OCI-LY1 (cell line): ENCODE measurements around the gene INSYN1.

Experiments used
- EZH2 ChIP-seq: fragments of 200-600 bp; sonication (generic), shearing (Covaris generic); IDR thresholded peaks from 2 replicates; pipeline ENCODE4 v1.8.0; 2017; ENCODE audit warnings: borderline replicate concordance, mixed run types, mild to moderate bottlenecking, antibody characterized with exemption, low read length, moderate library complexity, mixed read lengths
- TF ChIP-seq, protein P1 (sequence below): fragments of 200-600 bp; sonication (generic), shearing (Covaris generic); IDR thresholded peaks from 2 replicates; pipeline ENCODE4 v1.5.1; 2017; ENCODE audit warnings: mild to moderate bottlenecking, antibody characterized with exemption, low read length, moderate library complexity, mixed read lengths

DNA sequence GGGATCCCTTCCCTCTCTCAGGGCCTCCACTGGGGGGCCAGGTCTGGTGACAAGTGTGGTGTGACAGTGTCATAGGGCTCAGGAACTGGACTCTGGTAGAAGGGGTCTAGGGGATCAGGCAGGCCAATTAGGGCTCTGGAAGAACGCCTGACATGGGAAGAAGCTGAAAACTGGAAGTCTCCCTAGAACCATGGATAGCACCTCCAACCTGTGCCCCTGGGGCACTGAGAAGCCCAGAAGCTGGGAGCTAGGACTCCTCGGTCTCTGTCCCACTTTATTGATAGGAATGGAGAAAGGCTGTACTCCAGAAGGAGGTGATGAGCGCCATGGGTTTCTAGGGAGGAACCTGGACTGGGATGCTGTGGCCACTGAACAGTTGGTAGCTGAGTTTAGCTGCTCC, 30.7 kb downstream of the INSYN1 start:
- TF ChIP-seq, protein P1, sequence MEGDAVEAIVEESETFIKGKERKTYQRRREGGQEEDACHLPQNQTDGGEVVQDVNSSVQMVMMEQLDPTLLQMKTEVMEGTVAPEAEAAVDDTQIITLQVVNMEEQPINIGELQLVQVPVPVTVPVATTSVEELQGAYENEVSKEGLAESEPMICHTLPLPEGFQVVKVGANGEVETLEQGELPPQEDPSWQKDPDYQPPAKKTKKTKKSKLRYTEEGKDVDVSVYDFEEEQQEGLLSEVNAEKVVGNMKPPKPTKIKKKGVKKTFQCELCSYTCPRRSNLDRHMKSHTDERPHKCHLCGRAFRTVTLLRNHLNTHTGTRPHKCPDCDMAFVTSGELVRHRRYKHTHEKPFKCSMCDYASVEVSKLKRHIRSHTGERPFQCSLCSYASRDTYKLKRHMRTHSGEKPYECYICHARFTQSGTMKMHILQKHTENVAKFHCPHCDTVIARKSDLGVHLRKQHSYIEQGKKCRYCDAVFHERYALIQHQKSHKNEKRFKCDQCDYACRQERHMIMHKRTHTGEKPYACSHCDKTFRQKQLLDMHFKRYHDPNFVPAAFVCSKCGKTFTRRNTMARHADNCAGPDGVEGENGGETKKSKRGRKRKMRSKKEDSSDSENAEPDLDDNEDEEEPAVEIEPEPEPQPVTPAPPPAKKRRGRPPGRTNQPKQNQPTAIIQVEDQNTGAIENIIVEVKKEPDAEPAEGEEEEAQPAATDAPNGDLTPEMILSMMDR, result no peak
- no peak for TF ChIP-seq EZH2
